GM12874 (cell line): ENCODE data around the gene MTLN.

ENCODE experiments used
- CTCF ChIP-seq: IDR thresholded peaks from 2 replicates; pipeline ENCODE4 v1.5.1; 2011; ENCODE audit warnings: low read depth, mild to moderate bottlenecking, control low read depth, low read length, moderate library complexity; ENCODE audit not compliant: insufficient read depth

MTLN gene

GRCh38 chr2:110173523-110173922 lies 38.8 kb downstream of the MTLN start:
- TF ChIP-seq CTCF: no peak

GRCh38 chr2:110172506-110172905 lies 39.8 kb downstream of the MTLN start:
- TF ChIP-seq CTCF: no peak

DNA sequence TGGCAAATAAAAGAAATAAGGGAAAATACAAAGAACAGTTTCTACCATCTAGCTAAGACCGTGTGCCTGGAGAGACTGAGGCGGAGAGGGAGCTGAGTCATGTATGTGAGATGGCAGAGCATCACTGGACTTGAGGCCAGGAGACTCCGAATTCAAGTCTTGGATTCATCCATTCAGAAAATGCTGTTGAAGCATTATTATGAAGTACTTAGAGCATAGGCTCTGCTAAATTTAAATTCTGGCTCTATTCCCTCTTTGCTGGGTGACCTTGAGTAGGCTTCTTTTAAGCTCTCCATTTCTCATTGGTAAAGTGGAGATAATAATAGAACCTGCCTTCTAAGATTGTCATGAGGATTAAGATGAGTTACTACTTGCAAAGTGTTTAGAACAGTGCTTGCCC lies 42.2 kb downstream of the MTLN start:
- no peak for TF ChIP-seq CTCF

DNA sequence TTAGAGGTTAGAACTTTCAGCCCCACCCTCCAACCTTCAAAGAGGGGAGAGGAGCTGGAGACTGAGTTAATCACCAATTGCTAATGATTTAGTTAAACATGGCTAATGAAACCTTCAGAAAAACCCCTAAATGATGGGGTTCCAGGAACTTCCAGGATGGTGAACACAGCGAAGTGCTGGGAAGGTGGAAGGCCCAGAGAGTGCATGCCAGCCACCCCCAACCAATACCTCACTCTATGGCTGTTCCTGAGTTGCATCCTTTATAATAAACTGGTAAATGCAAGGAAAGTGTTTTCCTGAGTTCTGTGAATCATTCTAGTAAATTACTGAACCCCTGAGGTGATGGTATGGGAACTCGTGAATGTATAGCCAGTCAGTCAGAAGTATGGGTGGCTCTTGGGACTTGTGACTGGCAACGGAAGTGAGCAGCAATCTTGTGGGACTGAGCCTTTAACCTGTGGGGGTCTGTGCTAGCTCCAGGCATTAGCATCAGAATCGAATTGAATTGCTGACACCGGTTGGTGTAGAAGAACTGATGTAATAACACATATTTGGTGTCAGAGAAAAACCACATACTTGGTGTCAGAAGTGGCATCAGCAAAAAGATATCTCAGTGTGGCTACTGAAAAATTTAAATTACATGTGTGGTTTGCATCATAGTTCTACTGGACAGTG lies 44.9 kb downstream of the MTLN start:
- TF ChIP-seq CTCF: no peak

GRCh38 chr2:110166266-110166665 lies 46.1 kb downstream of the MTLN start:
- no peak for TF ChIP-seq CTCF
